NT2/D1 (cell line): ENCODE measurements around the gene POU2AF1.

ENCODE experiments used
- DNase-seq: peaks from one replicate; pipeline ENCODE4 v3.0.0-alpha.2; 2011; ENCODE audit warnings: low read depth, low spot score
- H3K27me3 ChIP-seq: 2 replicates; pipeline ENCODE4 v1.6.0; 2011; ENCODE audit warnings: mild to moderate bottlenecking; ENCODE audit not compliant: insufficient read length, insufficient read depth
- H3K36me3 ChIP-seq: 2 replicates; pipeline ENCODE4 v1.6.1; 2011; ENCODE audit warnings: mild to moderate bottlenecking, low read length, mixed read lengths; ENCODE audit not compliant: insufficient read depth, insufficient read length
- H3K4me1 ChIP-seq: 2 replicates; pipeline ENCODE4 v1.5.1; 2011; ENCODE audit not compliant: insufficient read depth, insufficient read length
- H3K4me3 ChIP-seq: 2 replicates; pipeline ENCODE4 v1.5.1; 2011; ENCODE audit warnings: low read depth; ENCODE audit not compliant: insufficient read length
- H3K9ac ChIP-seq: 2 replicates; pipeline ENCODE4 v1.6.0; 2011; ENCODE audit warnings: low read depth; ENCODE audit not compliant: insufficient read length
- H3K9me3 ChIP-seq: 2 replicates; pipeline ENCODE4 v1.5.1; 2011; ENCODE audit warnings: mild to moderate bottlenecking, low read length; ENCODE audit not compliant: insufficient read depth
- SUZ12 ChIP-seq: IDR thresholded peaks from 2 replicates; pipeline ENCODE4 v1.6.1; 2011; ENCODE audit not compliant: insufficient read length, insufficient read depth; ENCODE audit errors: extremely low read depth
- YY1 ChIP-seq: IDR thresholded peaks from 2 replicates; pipeline ENCODE4 v1.6.1; 2011; ENCODE audit not compliant: insufficient read length, insufficient read depth
- ZNF274 ChIP-seq: IDR thresholded peaks from 2 replicates; pipeline ENCODE4 v1.6.1; 2011; ENCODE audit warnings: mild to moderate bottlenecking, low read depth, low read length

The POU2AF1 gene

DNA sequence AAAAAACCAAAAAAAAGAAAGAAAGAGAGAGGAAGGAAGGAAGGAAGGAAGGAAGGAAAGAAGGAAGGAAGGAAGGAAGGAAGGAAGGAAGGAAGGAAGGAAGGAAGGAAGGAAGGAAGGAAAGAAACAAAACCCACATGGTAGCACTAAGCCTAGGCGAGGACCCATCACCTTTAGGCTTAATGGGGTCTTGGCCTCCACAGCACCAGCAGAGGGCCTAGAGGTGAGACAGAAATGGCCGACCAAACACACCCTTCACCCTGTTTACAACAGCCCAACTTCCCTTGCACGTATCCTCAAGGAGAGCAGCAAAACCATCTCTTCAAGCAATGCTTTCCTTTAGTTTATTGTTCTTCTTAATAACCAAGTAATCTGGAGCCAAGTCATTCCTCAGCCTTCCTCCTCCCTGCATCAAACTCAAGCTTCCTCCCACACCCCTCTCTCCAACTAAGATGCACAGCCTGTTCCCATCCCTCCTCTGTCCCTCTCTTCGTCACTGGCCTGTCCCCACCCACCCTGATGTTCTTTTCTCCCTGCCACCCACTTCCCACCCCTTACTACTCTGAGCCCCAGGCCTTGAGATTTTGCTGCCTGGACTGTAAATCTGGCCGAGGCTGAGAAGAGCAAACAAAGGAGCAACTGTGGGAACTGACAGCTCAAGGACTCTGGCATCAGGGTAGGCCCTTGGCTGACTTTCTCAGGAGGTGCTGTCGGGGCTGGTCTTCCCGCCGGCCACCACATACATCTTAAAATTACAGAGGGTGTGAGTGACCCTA, 26.0 kb downstream of the POU2AF1 start:
- Histone ChIP-seq H3K36me3 (no peaks in the 10 kb centered on the region), H3K9me3 (no peaks in the 10 kb centered on the region), H3K4me1 (peaks cover 3% of the 10 kb centered on the region), H3K27me3 (no peaks in the 10 kb centered on the region), H3K9ac (no peak overlapping the region), H3K4me3 (no peak overlapping the region)
- DNase-seq = no peak
- TF ChIP-seq SUZ12 (no peak), YY1 (no peak), ZNF274 (no peak)

DNA sequence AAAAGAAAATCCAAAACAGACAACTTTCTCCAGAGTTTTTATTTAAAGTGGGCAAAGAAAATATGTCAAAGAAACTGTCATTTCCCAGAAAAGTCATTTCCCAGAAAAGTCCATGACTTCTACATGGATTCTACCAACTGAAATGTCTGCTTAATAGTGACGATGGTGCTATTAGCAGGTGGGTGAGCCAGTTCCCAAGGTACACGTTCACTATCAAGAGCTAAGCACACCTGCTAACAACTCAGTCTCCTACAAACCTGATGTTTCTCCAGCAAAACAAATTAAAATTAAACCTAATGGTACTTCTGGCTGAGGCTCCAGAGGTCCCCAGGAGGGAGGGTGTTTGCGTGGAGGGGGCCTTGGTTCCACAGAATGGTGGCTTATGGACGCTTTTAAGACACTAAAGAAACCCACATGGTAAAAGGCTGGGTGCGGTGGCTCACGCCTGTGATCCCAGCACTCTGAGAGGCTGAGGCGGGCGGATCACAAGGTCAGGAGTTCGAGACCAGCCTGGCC, 26.8 kb downstream of the POU2AF1 start:
- Histone ChIP-seq H3K27me3 (no peaks in the 10 kb centered on the region), H3K9me3 (no peaks in the 10 kb centered on the region), H3K4me3 (no peak overlapping the region), H3K36me3 (no peaks in the 10 kb centered on the region), H3K4me1 (peaks cover 3% of the 10 kb centered on the region), H3K9ac (no peak overlapping the region)
- no peak for TF ChIP-seq YY1
- no peak for TF ChIP-seq ZNF274
- no peak for TF ChIP-seq SUZ12
- DNase-seq = no peak

DNA sequence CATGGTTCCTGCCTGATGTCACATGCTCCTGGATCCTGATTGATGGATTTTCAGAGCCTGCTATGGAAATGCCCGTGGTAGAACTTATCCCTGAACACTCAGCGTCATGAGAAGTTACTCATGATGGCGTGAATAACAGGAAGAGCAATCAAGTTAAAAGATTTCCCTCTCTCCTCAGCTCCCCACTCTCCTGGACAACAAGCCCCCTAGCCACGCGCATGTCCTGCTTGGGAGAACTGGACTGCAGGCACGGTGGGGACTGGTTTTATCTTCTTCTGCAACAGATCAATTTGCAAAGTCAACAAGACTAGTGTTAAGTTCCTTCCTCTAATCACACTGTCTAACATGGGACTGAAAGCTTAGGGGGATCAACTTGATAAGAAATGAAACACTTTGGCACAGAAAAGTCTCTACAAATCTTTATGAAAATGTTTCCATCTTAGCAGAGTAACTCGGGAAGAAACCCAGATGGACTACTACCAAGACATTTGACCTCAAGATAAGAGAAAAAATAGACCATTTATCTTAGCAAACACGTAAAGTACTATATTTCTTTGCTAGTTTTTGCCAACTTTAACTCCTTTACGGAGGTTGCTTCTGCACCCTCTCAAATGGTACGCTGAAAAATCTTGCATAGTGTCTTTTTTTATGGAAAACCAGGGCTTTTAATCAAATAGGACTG, 27.6 kb downstream of the POU2AF1 start:
- DNase-seq = no peak
- TF ChIP-seq SUZ12 (no peak), YY1 (no peak), ZNF274 (no peak)
- H3K36me3 ChIP-seq = no peaks in the 10 kb centered on the region

DNA sequence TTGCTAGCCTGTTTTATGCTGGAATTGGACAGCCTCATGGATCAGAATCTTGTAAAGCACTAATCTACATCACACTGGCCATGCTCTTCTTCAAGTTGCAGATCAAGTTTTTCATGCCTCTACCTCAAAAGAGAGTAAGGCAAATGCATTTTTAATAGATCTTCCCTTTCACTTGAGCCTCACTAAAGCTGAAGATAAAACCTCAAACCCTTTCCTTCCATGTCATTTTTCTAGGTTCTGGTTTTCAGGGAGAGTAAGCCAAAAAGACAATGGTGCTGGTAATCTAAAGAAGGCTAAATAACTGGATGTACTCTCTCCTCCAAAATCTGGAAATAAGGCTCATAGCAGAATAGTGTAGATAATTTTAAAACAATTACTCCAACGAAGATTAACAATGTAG, 28.3 kb downstream of the POU2AF1 start:
- H3K4me1 ChIP-seq = peaks cover 3% of the 10 kb centered on the region

More for the DNA sequence above, 27.6 kb downstream of the POU2AF1 start:
- H3K4me1 ChIP-seq = peaks cover 3% of the 10 kb centered on the region
- no peak overlapping the region for H3K4me3 ChIP-seq
- no peaks in the 10 kb centered on the region for H3K27me3 ChIP-seq
- no peaks in the 10 kb centered on the region for H3K9me3 ChIP-seq
- no peak overlapping the region for H3K9ac ChIP-seq

DNA sequence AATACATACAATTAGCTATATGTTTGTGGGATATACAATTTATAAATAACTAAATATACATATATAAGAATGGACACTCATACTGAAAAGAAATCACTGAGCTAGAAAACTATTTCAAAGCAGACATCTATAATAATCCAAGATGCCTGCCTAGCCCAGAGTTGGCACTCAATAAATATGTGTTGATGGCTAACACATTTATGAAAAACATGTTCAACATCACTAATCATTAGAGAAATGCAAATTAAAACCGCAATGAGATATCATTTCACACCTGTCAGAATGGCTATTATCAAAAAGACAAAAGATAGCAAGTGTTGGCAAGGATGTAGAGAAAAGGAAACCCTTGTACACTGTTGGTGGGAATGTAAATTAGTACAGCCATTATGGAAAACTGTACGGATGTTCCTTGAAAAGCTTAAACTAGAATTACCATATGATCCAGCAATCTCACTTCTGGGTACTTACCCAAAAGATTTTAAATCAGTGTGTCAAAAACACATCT, 29.8 kb downstream of the POU2AF1 start:
- Histone ChIP-seq H3K9me3 (no peaks in the 10 kb centered on the region), H3K4me1 (no peaks in the 10 kb centered on the region), H3K36me3 (no peaks in the 10 kb centered on the region), H3K9ac (no peak overlapping the region), H3K4me3 (no peak overlapping the region), H3K27me3 (no peaks in the 10 kb centered on the region)
- DNase-seq = no peak
- TF ChIP-seq YY1 (no peak), SUZ12 (no peak), ZNF274 (no peak)

More for the DNA sequence above, 28.3 kb downstream of the POU2AF1 start:
- no peak for DNase-seq
- no peak overlapping the region for H3K4me3 ChIP-seq
- H3K9me3 ChIP-seq = no peaks in the 10 kb centered on the region
- no peak overlapping the region for H3K9ac ChIP-seq
- H3K27me3 ChIP-seq = no peaks in the 10 kb centered on the region
- H3K36me3 ChIP-seq = no peaks in the 10 kb centered on the region
- TF ChIP-seq ZNF274 (no peak), YY1 (no peak), SUZ12 (no peak)

DNA sequence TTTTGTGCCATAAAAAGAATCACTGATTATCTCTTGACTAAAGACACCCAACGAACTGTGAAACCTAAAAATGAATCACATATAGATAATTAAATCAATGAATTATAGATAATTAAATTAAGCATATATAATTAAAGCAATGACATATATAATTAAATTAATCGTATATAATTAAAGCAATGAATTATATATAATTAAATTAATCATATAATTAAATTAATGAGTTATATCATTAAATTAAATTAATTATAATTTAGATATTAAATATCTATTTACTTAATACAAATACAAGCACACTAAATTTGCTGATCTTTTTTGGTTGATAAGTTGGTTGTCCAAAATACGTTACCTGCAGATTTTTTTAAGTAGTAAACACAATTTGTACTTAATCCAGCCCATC, 30.9 kb downstream of the POU2AF1 start:
- H3K9ac ChIP-seq = no peak overlapping the region
- no peaks in the 10 kb centered on the region for H3K9me3 ChIP-seq
- no peak for DNase-seq
- no peaks in the 10 kb centered on the region for H3K36me3 ChIP-seq
- H3K4me1 ChIP-seq = peaks cover 1% of the 10 kb centered on the region
- no peak for TF ChIP-seq ZNF274
- no peak for TF ChIP-seq YY1
- no peak for TF ChIP-seq SUZ12
- no peaks in the 10 kb centered on the region for H3K27me3 ChIP-seq
- no peak overlapping the region for H3K4me3 ChIP-seq

DNA sequence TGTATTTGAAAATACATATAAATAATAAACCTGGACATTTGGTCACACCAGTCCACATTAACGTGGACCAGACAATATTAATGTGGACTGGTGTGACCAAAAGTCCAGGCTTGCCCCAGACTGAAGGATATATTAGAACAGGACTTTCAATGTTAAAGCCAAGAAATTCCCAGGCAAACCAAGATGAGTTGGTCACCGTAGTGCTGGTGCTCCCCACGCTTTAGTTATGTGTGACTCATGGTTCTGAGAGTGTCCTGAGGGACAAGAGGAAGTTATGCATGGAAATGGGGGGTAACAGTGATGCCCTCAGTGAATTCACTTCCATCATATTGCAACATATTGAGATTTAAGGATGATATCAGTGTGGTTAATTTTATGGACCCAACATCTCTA, 31.4 kb downstream of the POU2AF1 start:
- H3K27me3 ChIP-seq = no peaks in the 10 kb centered on the region
- H3K9ac ChIP-seq = no peak overlapping the region
- DNase-seq = no peak
- H3K4me3 ChIP-seq = no peak overlapping the region
- H3K36me3 ChIP-seq = no peaks in the 10 kb centered on the region
- TF ChIP-seq ZNF274 (no peak), SUZ12 (no peak), YY1 (no peak)
- no peaks in the 10 kb centered on the region for H3K9me3 ChIP-seq
- H3K4me1 ChIP-seq = peaks cover 1% of the 10 kb centered on the region
